Esophagus squamous epithelium (tissue), 4 donors: ENCODE data around the gene TMEM192.

ENCODE experiments used
- CTCF ChIP-seq, 6 experiments: fragments of 450-650 bp in 4 of 6; fragments of 200-600 bp in 2 of 6; sonication (generic) in 2 of 6; IDR thresholded peaks; one replicate each; pipeline ENCODE4 v1.5.1; 2016 to 2019; ENCODE audit warnings: antibody characterized with exemption in 6 of 6, mild to moderate bottlenecking in 4 of 6, moderate library complexity in 4 of 6
- POLR2A ChIP-seq, 4 donors: fragments of 450-650 bp; IDR thresholded peaks; one replicate each; pipeline ENCODE4 v1.6.1; 2017; ENCODE audit warnings: antibody characterized with exemption in 4 of 4, mild to moderate bottlenecking in 4 of 4, moderate library complexity in 3 of 4

GRCh38 chr4:165152527-165152926, 39.9 kb upstream of the TMEM192 start:
- TF ChIP-seq CTCF (IDR thresholded peaks at IDR 0.05) (no peak), POLR2A (IDR thresholded peaks at IDR 0.05) (no peak)
